Esophagus squamous epithelium (tissue), 5 donors: ENCODE results near the gene FNDC3A. TPM values are rescaled to one million over a fixed set of nuclear protein-coding genes. Genes with fewer than 3 reads are reported as not detected.

Source experiments
- DNase-seq: peaks from one replicate; lab custom pipeline; 2025; lab: John Stamatoyannopoulos, UW
- H3K27ac ChIP-seq, 4 donors: fragments of 200-600 bp; sonication (generic); one replicate each; pipeline ENCODE4 v1.5.1; 2016 to 2019; ENCODE audit warnings: mild to moderate bottlenecking in 1 of 4
- H3K27me3 ChIP-seq, 4 donors: fragments of 200-600 bp; sonication (generic); 1 replicate in 3 of 4; 2 replicates in 1 of 4; pipeline versions ENCODE4 v1.5.1 to v1.6.0; 2017 to 2021; ENCODE audit warnings: antibody characterized with exemption in 1 of 4
- H3K36me3 ChIP-seq, 3 donors: fragments of 200-600 bp; sonication (generic); one replicate each; pipeline ENCODE4 v1.5.1; 2016 to 2019
- H3K4me1 ChIP-seq, 3 donors: fragments of 200-600 bp; sonication (generic); one replicate each; pipeline ENCODE4 v1.5.1; 2017 to 2019
- H3K4me3 ChIP-seq, 4 donors: fragments of 200-600 bp; sonication (generic); 1 replicate in 3 of 4; 2 replicates in 1 of 4; pipeline ENCODE4 v1.5.1; 2016 to 2019; ENCODE audit warnings: mild to moderate bottlenecking in 2 of 4, moderate library complexity in 1 of 4
- H3K9me3 ChIP-seq, 3 donors: fragments of 200-600 bp; sonication (generic); one replicate each; pipeline ENCODE4 v1.5.1; 2016 to 2019
- CTCF ChIP-seq, 6 experiments: fragments of 450-650 bp in 4 of 6; fragments of 200-600 bp in 2 of 6; sonication (generic) in 2 of 6; IDR thresholded peaks; one replicate each; pipeline ENCODE4 v1.5.1; 2016 to 2019; ENCODE audit warnings: antibody characterized with exemption in 6 of 6, mild to moderate bottlenecking in 4 of 6, moderate library complexity in 4 of 6
- POLR2A ChIP-seq, 4 donors: fragments of 450-650 bp; IDR thresholded peaks; one replicate each; pipeline ENCODE4 v1.6.1; 2017; ENCODE audit warnings: antibody characterized with exemption in 4 of 4, mild to moderate bottlenecking in 4 of 4, moderate library complexity in 3 of 4
- WGBS, 2 donors: methylation state at CpG; one replicate each; pipeline ENCODE4 v1.1.5; 2018; 5-methylcytosine and 5-hydroxymethylcytosine counted together
- intact Hi-C: fragments of 100-400 bp; cut with DNase I; formaldehyde crosslinking; loops from one replicate; pipeline ENCODE4 v1.15.0; 2022
- total RNA-seq, 4 donors: library from RNA; depleted of rRNA; stranded (reverse); fragments of >200 nt; gene quantifications; one replicate each; pipeline ENCODE4 v1.1.0, GENCODE V29; 2016
- donor health status: DM: yes; HTN: yes; CAD: no.

Gene FNDC3A
- total RNA-seq, 4 donors from 2014 or later: 10.0 to 29.8 (median 19.5) TPM

- Histone ChIP-seq H3K4me3 (no peak overlapping the region), H3K4me1 (peaks cover 0 to 44% (median 20%) of the 10 kb centered on the region in 3 donors), H3K27me3 (no peaks in the 10 kb centered on the region), H3K36me3 (no peaks in the 10 kb centered on the region), H3K27ac (no peak overlapping the region), H3K9me3 (no peaks in the 10 kb centered on the region)
- no peak for DNase-seq
- no peak for TF ChIP-seq POLR2A (IDR thresholded peaks at IDR 0.05)
- TF ChIP-seq CTCF (IDR thresholded peaks at IDR 0.05): no peak
- WGBS, 2 donors: 75 to 80% methylated on average over 2 of the region's 2 CpGs
- intact Hi-C loops: no loop called here
Measured at GRCh38 chr13:48979892-48980291, 4.2 kb downstream of the FNDC3A start.

- Histone ChIP-seq H3K4me1 (peaks cover 0 to 24% (median 6%) of the 10 kb centered on the region in 3 donors), H3K27ac (no peak overlapping the region), H3K9me3 (no peaks in the 10 kb centered on the region), H3K27me3 (no peaks in the 10 kb centered on the region), H3K36me3 (no peaks in the 10 kb centered on the region), H3K4me3 (no peak overlapping the region)
- DNase-seq: no peak
- WGBS, 2 donors: 95 to 100% methylated on average over 1 of the region's 1 CpG
- intact Hi-C loops: no loop called here
- TF ChIP-seq CTCF (IDR thresholded peaks at IDR 0.05): no peak
- no peak for TF ChIP-seq POLR2A (IDR thresholded peaks at IDR 0.05)
Measured at GRCh38 chr13:48983331-48983730, 7.6 kb downstream of the FNDC3A start.

DNA sequence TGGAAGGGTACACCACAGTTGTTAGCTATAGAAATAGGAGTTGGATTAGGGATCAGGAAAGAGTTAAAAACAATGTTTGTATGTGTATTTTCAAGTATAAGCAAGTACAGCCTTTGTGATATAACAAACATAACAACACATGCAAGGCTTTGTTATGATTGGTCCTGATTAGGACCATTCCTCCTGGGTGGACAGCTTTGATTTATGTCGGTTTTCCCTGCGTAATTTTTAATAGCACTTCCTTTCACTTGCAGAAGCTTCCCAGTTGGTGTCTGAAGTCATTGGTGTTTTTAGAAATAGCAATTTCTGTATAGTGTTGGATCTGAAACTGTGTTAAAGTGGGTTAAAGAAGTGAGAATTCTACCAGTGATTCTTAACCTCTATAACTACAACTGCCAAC, 10.0 kb downstream of the FNDC3A start:
- Histone ChIP-seq H3K4me3 (no peak overlapping the region), H3K4me1 (no peaks in the 10 kb centered on the region), H3K27me3 (no peaks in the 10 kb centered on the region), H3K27ac (no peak overlapping the region), H3K9me3 (no peaks in the 10 kb centered on the region), H3K36me3 (no peaks in the 10 kb centered on the region)
- no peak for DNase-seq
- 52 to 68% methylated on average over 2 of the region's 2 CpGs for WGBS, 2 donors
- TF ChIP-seq POLR2A (IDR thresholded peaks at IDR 0.05): no peak
- TF ChIP-seq CTCF (IDR thresholded peaks at IDR 0.05): no peak
- intact Hi-C loops: no loop called here

DNA sequence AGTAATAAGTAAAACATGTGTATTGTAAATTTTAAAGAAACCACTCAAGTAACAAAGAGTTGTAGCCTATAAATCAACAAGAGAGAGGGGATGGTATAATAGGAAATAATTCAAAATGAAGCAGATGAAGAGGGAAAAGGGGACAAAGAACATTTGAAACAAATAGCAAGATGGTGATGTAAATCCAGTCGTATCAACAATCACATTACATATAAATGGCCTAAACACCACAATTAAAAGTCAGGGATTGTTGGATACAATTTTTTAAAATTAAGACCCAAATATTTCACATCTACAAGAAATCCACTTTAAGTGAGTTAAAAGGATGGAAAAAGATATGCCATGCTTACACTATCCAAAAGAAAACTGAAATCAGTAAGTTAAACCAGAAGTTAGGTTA, 15.2 kb downstream of the FNDC3A start:
- Histone ChIP-seq H3K36me3 (no peaks in the 10 kb centered on the region), H3K9me3 (peaks cover 0 to 9% (median 0%) of the 10 kb centered on the region in 3 donors), H3K27ac (no peak overlapping the region), H3K27me3 (no peaks in the 10 kb centered on the region), H3K4me1 (no peaks in the 10 kb centered on the region), H3K4me3 (no peak overlapping the region)
- no peak for DNase-seq
- TF ChIP-seq CTCF (IDR thresholded peaks at IDR 0.05) (no peak), POLR2A (IDR thresholded peaks at IDR 0.05) (no peak)
- intact Hi-C loops: no loop called here
- 94 to 96% methylated on average over 1 of the region's 1 CpG for WGBS, 2 donors

- no peak for TF ChIP-seq POLR2A (IDR thresholded peaks at IDR 0.05)
- TF ChIP-seq CTCF (IDR thresholded peaks at IDR 0.05): no peak
- Histone ChIP-seq H3K36me3 (no peaks in the 10 kb centered on the region), H3K27ac (no peak overlapping the region), H3K4me1 (no peaks in the 10 kb centered on the region), H3K27me3 (no peaks in the 10 kb centered on the region), H3K9me3 (peaks cover 0 to 9% (median 0%) of the 10 kb centered on the region in 3 donors), H3K4me3 (no peak overlapping the region)
- intact Hi-C loops: no loop called here
- no peak for DNase-seq
Measured at GRCh38 chr13:48993150-48993549, 17.4 kb downstream of the FNDC3A start.
